Hepatocyte (in vitro differentiated cells): ENCODE measurements around the gene ASIC2. TPM values are rescaled to one million over a fixed set of nuclear protein-coding genes. Genes with fewer than 3 reads are reported as not detected.

Experiments
- DNase-seq: peaks from one replicate; pipeline ENCODE4 v3.0.0-alpha.2; 2016; ENCODE audit warnings: low spot score
- H2AFZ ChIP-seq: fragments of 200-600 bp; sonication (generic); 2 replicates; pipeline ENCODE4 v1.6.0; 2016; ENCODE audit warnings: antibody characterized with exemption, mild to moderate bottlenecking
- H3K27ac ChIP-seq: fragments of 200-600 bp; sonication (generic); 2 replicates; pipeline ENCODE4 v1.5.1; 2016; ENCODE audit warnings: mild to moderate bottlenecking
- H3K27me3 ChIP-seq: fragments of 200-600 bp; sonication (generic); 2 replicates; pipeline ENCODE4 v1.6.1; 2016
- H3K36me3 ChIP-seq: fragments of 200-600 bp; sonication (generic); replicated peaks from 2 replicates; pipeline ENCODE4 v1.5.1; 2016; ENCODE audit warnings: low read depth; ENCODE audit not compliant: insufficient read depth
- H3K4me1 ChIP-seq: fragments of 200-600 bp; sonication (generic); 2 replicates; pipeline ENCODE4 v1.5.1; 2016; ENCODE audit warnings: mild to moderate bottlenecking, moderate library complexity; ENCODE audit not compliant: insufficient read depth
- H3K4me2 ChIP-seq: fragments of 200-600 bp; sonication (generic); 2 replicates; pipeline ENCODE4 v1.6.0; 2016
- H3K4me3 ChIP-seq: fragments of 200-600 bp; sonication (generic); 2 replicates; pipeline ENCODE4 v1.5.1; 2016; ENCODE audit warnings: mild to moderate bottlenecking
- H3K79me2 ChIP-seq: fragments of 200-600 bp; sonication (generic); 2 replicates; pipeline ENCODE4 v1.6.0; 2017; ENCODE audit warnings: mild to moderate bottlenecking
- H3K9me2 ChIP-seq: fragments of 200-600 bp; sonication (generic); replicated peaks from 2 replicates; pipeline ENCODE4 v1.6.0; 2017; ENCODE audit warnings: mild to moderate bottlenecking; ENCODE audit not compliant: insufficient read depth
- H3K9me3 ChIP-seq: fragments of 200-600 bp; sonication (generic); 2 replicates; pipeline ENCODE4 v1.5.1; 2016; ENCODE audit warnings: low read depth, mild to moderate bottlenecking
- H4K20me1 ChIP-seq: fragments of 200-600 bp; sonication (generic); 2 replicates; pipeline ENCODE4 v1.6.0; 2016; ENCODE audit warnings: mild to moderate bottlenecking; ENCODE audit not compliant: insufficient read depth, poor library complexity, severe bottlenecking
- CTCF ChIP-seq: fragments of 200-600 bp; sonication (generic); IDR thresholded peaks from 2 replicates; pipeline ENCODE4 v1.5.1; 2016; ENCODE audit warnings: antibody characterized with exemption, mild to moderate bottlenecking; ENCODE audit not compliant: poor library complexity
- EZH2 ChIP-seq: fragments of 200-600 bp; sonication (generic); IDR thresholded peaks from 2 replicates; pipeline ENCODE4 v1.6.1; 2016; ENCODE audit warnings: antibody characterized with exemption, mild to moderate bottlenecking, borderline replicate concordance
- EZH2phosphoT487 ChIP-seq: fragments of 200-600 bp; sonication (generic); IDR thresholded peaks from one replicate; pipeline ENCODE4 v1.6.1; 2018; ENCODE audit warnings: antibody characterized with exemption, mild to moderate bottlenecking, low read depth, moderate library complexity; ENCODE audit not compliant: unreplicated experiment, severe bottlenecking
- WGBS: methylation state at CpG from one replicate; pipeline ENCODE4 v1.1.6; 2016; ENCODE audit warnings: low lambda C conversion rate; ENCODE audit errors: missing lambda C conversion rate; 5-methylcytosine and 5-hydroxymethylcytosine counted together
- polyA plus RNA-seq: library from polyadenylated mRNA; unstranded; fragments of >200 nt; fragmentation: Nextera tagmentation; extraction: Ambion mirVana; gene quantifications from 2 replicates; pipeline ENCODE4 v1.2.1, GENCODE V29; 2016
- total RNA-seq: library from RNA; depleted of rRNA; stranded (reverse); fragments of >200 nt; gene quantifications from 2 replicates; pipeline ENCODE4 v1.2.3, GENCODE V29; 2014

The ASIC2 gene
- total and polyA plus RNA-seq, 2 experiments from 2014 or later: 2.3 to 3.3 TPM

DNA sequence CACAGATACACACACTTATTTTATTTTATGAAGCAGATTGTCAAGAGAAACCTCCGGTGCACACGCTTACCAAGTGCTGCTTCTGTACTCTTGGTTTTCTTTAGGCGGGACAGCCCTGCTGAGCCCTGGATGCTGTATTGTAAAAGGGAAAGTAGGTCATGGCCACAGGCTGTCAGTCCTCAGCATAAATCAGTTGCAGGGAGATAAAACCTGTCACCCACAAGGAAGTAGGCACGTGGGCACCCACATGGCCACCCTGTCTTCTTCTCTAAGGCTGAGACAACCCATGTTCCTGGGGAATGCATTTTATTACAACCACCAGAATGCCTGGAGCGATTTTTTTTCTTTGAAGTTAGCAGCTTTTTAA lies 59.3 kb downstream of the ASIC2 start:
- Histone ChIP-seq H3K4me1 (no peaks in the 10 kb centered on the region), H4K20me1 (no peaks in the 10 kb centered on the region), H3K36me3 (no peaks in the 10 kb centered on the region), H3K9me2 (no peaks in the 10 kb centered on the region), H2AFZ (no peak overlapping the region), H3K4me2 (no peak overlapping the region), H3K9me3 (no peaks in the 10 kb centered on the region), H3K27ac (no peak overlapping the region), H3K4me3 (no peak overlapping the region), H3K79me2 (no peaks in the 10 kb centered on the region), H3K27me3 (no peaks in the 10 kb centered on the region)
- WGBS: 47% methylated on average over 5 of the region's 5 CpGs
- DNase-seq: no peak
- TF ChIP-seq EZH2phosphoT487 (no peak), CTCF (no peak), EZH2 (no peak)

DNA sequence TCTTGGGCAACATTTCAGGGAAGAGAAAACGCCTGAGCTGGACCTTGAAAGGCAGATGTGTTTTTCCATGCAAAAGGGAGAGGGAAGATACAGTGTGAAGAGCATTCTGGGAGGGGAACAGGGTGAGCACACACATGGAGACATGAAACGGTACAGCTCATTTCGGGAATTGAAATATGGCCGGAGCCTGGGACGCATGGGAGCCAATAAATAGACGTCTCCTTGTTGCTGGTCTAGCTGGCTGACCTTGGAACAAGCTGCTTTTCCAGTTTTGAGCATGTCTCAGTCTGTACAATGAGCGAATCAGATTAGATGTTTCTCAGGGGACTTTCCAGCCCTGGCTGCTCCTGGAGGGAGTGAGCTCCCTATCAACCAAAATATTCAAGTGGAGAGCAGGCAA lies 63.6 kb downstream of the ASIC2 start:
- Histone ChIP-seq H3K27ac (no peak overlapping the region), H3K4me3 (no peak overlapping the region), H3K9me2 (no peaks in the 10 kb centered on the region), H3K79me2 (no peaks in the 10 kb centered on the region), H4K20me1 (no peaks in the 10 kb centered on the region), H3K27me3 (peaks cover 3% of the 10 kb centered on the region), H2AFZ (no peak overlapping the region), H3K4me1 (no peaks in the 10 kb centered on the region), H3K4me2 (no peak overlapping the region), H3K36me3 (no peaks in the 10 kb centered on the region), H3K9me3 (no peaks in the 10 kb centered on the region)
- no peak for TF ChIP-seq CTCF
- TF ChIP-seq EZH2: no peak
- no peak for TF ChIP-seq EZH2phosphoT487
- DNase-seq: no peak
- WGBS: 88% methylated on average over 7 of the region's 7 CpGs

- Histone ChIP-seq H3K9me2 (no peaks in the 10 kb centered on the region), H3K79me2 (no peaks in the 10 kb centered on the region), H3K27me3 (peaks cover 3% of the 10 kb centered on the region), H3K4me3 (no peak overlapping the region), H4K20me1 (no peaks in the 10 kb centered on the region), H3K27ac (no peak overlapping the region), H3K36me3 (no peaks in the 10 kb centered on the region), H3K4me2 (no peak overlapping the region), H3K9me3 (no peaks in the 10 kb centered on the region), H3K4me1 (no peaks in the 10 kb centered on the region), H2AFZ (no peak overlapping the region)
- 74% methylated on average over 5 of the region's 5 CpGs for WGBS
- no peak for DNase-seq
- TF ChIP-seq EZH2phosphoT487: no peak
Measured at GRCh38 chr17:33229028-33229427, 64.1 kb downstream of the ASIC2 start.

- no peaks in the 10 kb centered on the region for H3K9me2 ChIP-seq
- no peak for DNase-seq
- H3K9me3 ChIP-seq: no peaks in the 10 kb centered on the region
- peaks cover 3% of the 10 kb centered on the region for H3K27me3 ChIP-seq
- TF ChIP-seq EZH2 (no peak), EZH2phosphoT487 (no peak), CTCF (no peak)
- H3K79me2 ChIP-seq: no peaks in the 10 kb centered on the region
- no peaks in the 10 kb centered on the region for H4K20me1 ChIP-seq
- no peaks in the 10 kb centered on the region for H3K4me1 ChIP-seq
- no peak overlapping the region for H3K4me3 ChIP-seq
- WGBS: 88% methylated on average over 5 of the region's 5 CpGs
- no peak overlapping the region for H2AFZ ChIP-seq
- no peak overlapping the region for H3K4me2 ChIP-seq
- H3K27ac ChIP-seq: no peak overlapping the region
- no peaks in the 10 kb centered on the region for H3K36me3 ChIP-seq
Measured at GRCh38 chr17:33228548-33228947, 64.5 kb downstream of the ASIC2 start.
